H1 (cell line): ENCODE data around the gene CCDC7. TPM values are rescaled to one million over a fixed set of nuclear protein-coding genes. Genes with fewer than 3 reads are reported as not detected.

Source experiments
- CTCF ChIA-PET: fragments of 300-600 bp; sonication (Branson Sonifier 250); formaldehyde crosslinking; loops from one replicate; lab custom pipeline; 2021; ENCODE audit not compliant: partially characterized antibody; lab: Charles Lee
- POLR2A ChIA-PET: fragments of 300-600 bp; sonication (Branson Sonifier 250); formaldehyde crosslinking; loops from one replicate; lab custom pipeline; 2021; ENCODE audit warnings: inconsistent platforms; ENCODE audit not compliant: partially characterized antibody; lab: Charles Lee
- DNase-seq, 2 experiments: peaks; one replicate each; pipeline versions ENCODE4 v3.0.0 to v3.0.0-alpha.2; 2010 to 2022; ENCODE audit warnings: low spot score in 2 of 2, low read depth in 1 of 2, mixed read lengths in 1 of 2
- FAIRE-seq: peaks from 2 replicates; lab custom pipeline; 2011; peaks lifted over from hg19 to GRCh38; lab: Jason Lieb, UNC
- H2AFZ ChIP-seq: 2 replicates; pipeline ENCODE4 v1.8.1; 2012; ENCODE audit warnings: low read length, inconsistent platforms
- H2AK5ac ChIP-seq: 2 replicates; pipeline ENCODE4 v1.6.1; 2013; ENCODE audit warnings: low read depth, low read length
- H2BK120ac ChIP-seq: replicated peaks from 2 replicates; pipeline ENCODE3; 2013; ENCODE audit warnings: low read depth, low read length, inconsistent platforms
- H2BK12ac ChIP-seq: 2 replicates; pipeline ENCODE4 v1.6.1; 2013; ENCODE audit warnings: low read depth, low read length
- H2BK15ac ChIP-seq: 2 replicates; pipeline ENCODE4 v1.6.1; 2013; ENCODE audit warnings: low read length
- H2BK20ac ChIP-seq: 2 replicates; pipeline ENCODE4 v1.6.1; 2013; ENCODE audit warnings: low read length
- H2BK5ac ChIP-seq: 2 replicates; pipeline ENCODE4 v1.6.1; 2013; ENCODE audit warnings: low read depth, low read length
- H3K14ac ChIP-seq: 2 replicates; pipeline ENCODE4 v1.6.1; 2013; ENCODE audit warnings: inconsistent platforms; ENCODE audit not compliant: insufficient read length
- H3K18ac ChIP-seq: 2 replicates; pipeline ENCODE4 v1.6.1; 2013; ENCODE audit warnings: low read length; ENCODE audit errors: extremely low read depth
- H3K23ac ChIP-seq: 2 replicates; pipeline ENCODE4 v1.6.1; 2013; ENCODE audit warnings: inconsistent platforms; ENCODE audit not compliant: insufficient read length
- H3K23me2 ChIP-seq: 2 replicates; pipeline ENCODE4 v1.6.1; 2013; ENCODE audit warnings: low read depth, low read length
- H3K27ac ChIP-seq: 2 replicates; pipeline ENCODE4 v1.6.1; 2011; ENCODE audit warnings: low read depth, low read length, inconsistent platforms
- H3K27me3 ChIP-seq, 4 experiments: replicated peaks in 1 of 4; 1 replicate in 1 of 4; 2 replicates in 3 of 4; pipeline versions ENCODE4 v1.6.1 to v1.8.1; 2011 to 2013; ENCODE audit warnings: low read length in 3 of 4, mild to moderate bottlenecking in 3 of 4, inconsistent platforms in 2 of 4, mixed read lengths in 2 of 4, moderate library complexity in 1 of 4; ENCODE audit not compliant: control insufficient read depth in 3 of 4, insufficient read depth in 3 of 4; ENCODE audit errors: extremely low read depth in 1 of 4
- H3K36me3 ChIP-seq, 4 experiments: 2 replicates each; pipeline versions ENCODE4 v1.6.1 to v1.8.1; 2011 to 2013; ENCODE audit warnings: mild to moderate bottlenecking in 4 of 4, low read length in 3 of 4, moderate library complexity in 2 of 4, control low read depth in 1 of 4, inconsistent platforms in 1 of 4; ENCODE audit not compliant: insufficient read depth in 4 of 4, control insufficient read depth in 2 of 4
- H3K4ac ChIP-seq: replicated peaks from 2 replicates; pipeline ENCODE3; 2013; ENCODE audit warnings: low read length, low read depth, mixed read lengths, inconsistent platforms; ENCODE audit not compliant: insufficient read length
- H3K4me1 ChIP-seq, 4 experiments: replicated peaks in 1 of 4; 1 replicate in 1 of 4; 2 replicates in 3 of 4; pipeline versions ENCODE4 v1.6.1 to v1.8.1; 2011 to 2013; ENCODE audit warnings: low read length in 3 of 4, inconsistent platforms in 2 of 4, mixed read lengths in 1 of 4; ENCODE audit not compliant: insufficient read depth in 4 of 4, control insufficient read depth in 3 of 4
- H3K4me2 ChIP-seq, 2 experiments: 2 replicates each; pipeline versions ENCODE4 v1.6.1 to v1.8.1; 2011 to 2013; ENCODE audit warnings: low read depth in 2 of 2, low read length in 2 of 2, control low read depth in 1 of 2, inconsistent platforms in 1 of 2, mild to moderate bottlenecking in 1 of 2; ENCODE audit not compliant: insufficient read depth in 1 of 2
- H3K4me3 ChIP-seq, 4 experiments: fragments of 200-600, 300-600 bp in 1 of 4; sonication (generic), shearing (Covaris generic), sonication (Bioruptor Twin) in 1 of 4; 2 replicates each; pipeline versions ENCODE4 v1.5.1 to v1.8.1; 2011 to 2016; ENCODE audit warnings: low read length in 4 of 4, low read depth in 3 of 4, control low read depth in 2 of 4, inconsistent platforms in 2 of 4, mild to moderate bottlenecking in 2 of 4, mixed read lengths in 1 of 4, moderate library complexity in 1 of 4; ENCODE audit not compliant: insufficient read depth in 2 of 4; ENCODE audit errors: extremely low read depth in 1 of 4
- H3K56ac ChIP-seq: replicated peaks from 2 replicates; pipeline ENCODE3; 2013; ENCODE audit warnings: low read depth, mild to moderate bottlenecking, mixed read lengths, low read length, inconsistent platforms; ENCODE audit not compliant: insufficient read length
- H3K79me1 ChIP-seq: 2 replicates; pipeline ENCODE4 v1.6.1; 2013; ENCODE audit warnings: low read depth, low read length, control low read depth
- H3K79me2 ChIP-seq, 2 experiments: 2 replicates each; pipeline versions ENCODE4 v1.6.1 to v1.8.1; 2012 to 2013; ENCODE audit warnings: low read length in 2 of 2, mild to moderate bottlenecking in 2 of 2, inconsistent platforms in 1 of 2; ENCODE audit not compliant: insufficient read depth in 2 of 2, control insufficient read depth in 1 of 2
- H3K9ac ChIP-seq, 4 experiments: replicated peaks in 1 of 4; 1 replicate in 1 of 4; 2 replicates in 3 of 4; pipeline versions ENCODE4 v1.6.1 to v1.8.1; 2011 to 2013; ENCODE audit warnings: low read depth in 3 of 4, low read length in 3 of 4, control low read depth in 2 of 4, mild to moderate bottlenecking in 2 of 4, moderate library complexity in 2 of 4, inconsistent platforms in 1 of 4; ENCODE audit errors: extremely low read depth in 1 of 4
- H3K9me3 ChIP-seq, 2 experiments: 2 replicates each; pipeline versions ENCODE4 v1.6.1 to v1.8.1; 2012 to 2013; ENCODE audit warnings: mild to moderate bottlenecking in 2 of 2, moderate library complexity in 2 of 2, control low read depth in 1 of 2, inconsistent platforms in 1 of 2, low read depth in 1 of 2, low read length in 1 of 2, mixed read lengths in 1 of 2; ENCODE audit not compliant: insufficient read depth in 2 of 2
- H4K20me1 ChIP-seq, 2 experiments: replicated peaks in 1 of 2; 2 replicates each; pipeline versions ENCODE3 to v1.8.1; 2011 to 2013; ENCODE audit warnings: inconsistent platforms in 2 of 2, low read length in 2 of 2, mild to moderate bottlenecking in 1 of 2; ENCODE audit not compliant: insufficient read depth in 2 of 2, control insufficient read depth in 1 of 2
- H4K5ac ChIP-seq: 2 replicates; pipeline ENCODE4 v1.6.1; 2013; ENCODE audit warnings: low read length, low read depth, mixed read lengths, inconsistent platforms; ENCODE audit not compliant: insufficient read length
- H4K8ac ChIP-seq: 2 replicates; pipeline ENCODE4 v1.8.0; 2013; ENCODE audit warnings: mild to moderate bottlenecking, moderate library complexity, low read length, inconsistent platforms; ENCODE audit not compliant: insufficient read depth; ENCODE audit errors: extremely low read depth
- H4K91ac ChIP-seq: replicated peaks from 2 replicates; pipeline ENCODE3; 2013; ENCODE audit warnings: low read length, mixed read lengths, inconsistent platforms; ENCODE audit not compliant: insufficient read length
- FOSL1 ChIP-seq: IDR thresholded peaks from 2 replicates; pipeline ENCODE4 v1.6.1; 2011; ENCODE audit warnings: mild to moderate bottlenecking, low read depth, low read length, moderate library complexity; ENCODE audit not compliant: insufficient read depth
- KDM1A ChIP-seq: fragments of 200-600, 300-600 bp; sonication (generic); IDR thresholded peaks from 2 replicates; pipeline ENCODE4 v1.7.1; 2016; ENCODE audit warnings: mild to moderate bottlenecking, low read length, borderline replicate concordance
- NRF1 ChIP-seq: IDR thresholded peaks from 2 replicates; pipeline ENCODE4 v1.6.1; 2011; ENCODE audit warnings: mild to moderate bottlenecking, low read depth, low read length, improper control_type of control experiment
- SP2 ChIP-seq: IDR thresholded peaks from 2 replicates; pipeline ENCODE4 v1.6.1; 2012; ENCODE audit warnings: mild to moderate bottlenecking, low read length, inconsistent platforms
- SUZ12 ChIP-seq: fragments of 200-600 bp; sonication (generic); IDR thresholded peaks from 2 replicates; pipeline ENCODE4 v1.6.1; 2012; ENCODE audit warnings: mild to moderate bottlenecking, inconsistent platforms, low read length, moderate library complexity, mixed read lengths
- TAF7 ChIP-seq: optimal IDR thresholded peaks from 2 replicates; pipeline ENCODE3; 2011; ENCODE audit warnings: low read depth, mild to moderate bottlenecking, inconsistent platforms, low read length, moderate library complexity, borderline replicate concordance
- TBP ChIP-seq: IDR thresholded peaks from 2 replicates; pipeline ENCODE4 v1.6.1; 2011; ENCODE audit warnings: low read depth, low read length, improper control_type of control experiment
- WGBS, 2 experiments: shearing (Covaris generic) in 1 of 2; methylation state at CpG; one replicate each; pipeline versions ENCODE4 v1.1.6 to v1.1.7; 2013 to 2015; ENCODE audit warnings: low lambda C conversion rate in 2 of 2, mixed read lengths in 2 of 2, inconsistent platforms in 1 of 2, low coverage in 1 of 2, missing lambda C conversion rate in 1 of 2; ENCODE audit not compliant: insufficient replicate concordance in 2 of 2, insufficient coverage in 1 of 2, insufficient read length in 1 of 2; ENCODE audit errors: extremely low coverage in 1 of 2, missing lambda C conversion rate in 1 of 2; 5-methylcytosine and 5-hydroxymethylcytosine counted together
- polyA plus RNA-seq, 7 experiments: library from polyadenylated mRNA; depleted of rRNA in 3 of 7; stranded (reverse) in 5 of 7; unstranded in 2 of 7; fragments of >200 nt in 5 of 7; fragments of 200-250 nt in 2 of 7; gene quantifications; 1 replicate in 5 of 7; 2 replicates in 1 of 7; 4 replicates in 1 of 7; pipeline versions ENCODE4 v1.2.1 to v1.2.3, GENCODE V29; 2011 to 2013; ENCODE audit warnings: missing spikeins in 2 of 7, mixed read lengths in 2 of 7
- total RNA-seq: library from RNA; stranded (reverse); fragmentation: NEBNext Ultra II Directional; extraction: Animal tissue kit (Norgen Biotek cat#: 25700); gene quantifications from 2 replicates; pipeline ENCODE4 v1.2.1, GENCODE V29; 2021
- TF ChIP-seq, protein P1 (sequence below): IDR thresholded peaks from 2 replicates; pipeline ENCODE4 v1.6.1; 2011; ENCODE audit warnings: low read length, improper control_type of control experiment

The CCDC7 gene
- total and polyA plus RNA-seq, 2 of the 8 experiments (the other 6 are each of a cell fraction or from before 2014, with no cell fraction given): 0.18 to 0.74 TPM

DNA sequence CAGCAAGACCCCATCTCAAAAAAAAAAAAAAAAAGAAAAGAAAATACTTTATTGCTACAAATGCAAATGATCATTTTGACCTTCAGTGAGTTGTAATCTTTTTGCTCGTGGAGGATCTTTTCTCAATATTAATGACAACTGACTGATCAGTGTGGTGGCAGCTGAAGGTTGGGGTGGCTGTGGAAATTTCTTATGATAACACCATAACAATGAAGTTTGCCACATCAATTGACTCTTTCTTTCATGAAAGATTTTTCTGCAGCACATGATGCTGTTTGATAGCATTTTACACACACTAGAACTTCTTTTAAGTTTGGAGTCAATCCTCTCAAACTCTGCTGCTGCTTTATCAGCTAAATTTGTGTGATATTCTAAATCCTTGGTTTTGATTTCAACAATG, 12.4 kb upstream of the CCDC7 start:
- POLR2A ChIA-PET: no interaction called here
- Histone ChIP-seq H3K79me1 (no peaks in the 10 kb centered on the region), H3K79me2 (no peaks in the 10 kb centered on the region)

More for the DNA sequence above, 12.4 kb upstream of the CCDC7 start:
- no peak overlapping the region for H4K91ac ChIP-seq
- no peak overlapping the region for H3K4ac ChIP-seq
- TF ChIP-seq FOSL1 (no peak), SP2 (no peak), NRF1 (no peak), TAF7 (no peak), SUZ12 (no peak), KDM1A (no peak), TBP (no peak)
- TF ChIP-seq, protein P1, sequence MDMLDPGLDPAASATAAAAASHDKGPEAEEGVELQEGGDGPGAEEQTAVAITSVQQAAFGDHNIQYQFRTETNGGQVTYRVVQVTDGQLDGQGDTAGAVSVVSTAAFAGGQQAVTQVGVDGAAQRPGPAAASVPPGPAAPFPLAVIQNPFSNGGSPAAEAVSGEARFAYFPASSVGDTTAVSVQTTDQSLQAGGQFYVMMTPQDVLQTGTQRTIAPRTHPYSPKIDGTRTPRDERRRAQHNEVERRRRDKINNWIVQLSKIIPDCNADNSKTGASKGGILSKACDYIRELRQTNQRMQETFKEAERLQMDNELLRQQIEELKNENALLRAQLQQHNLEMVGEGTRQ: no peak
- no peak overlapping the region for H3K27ac ChIP-seq
- CTCF ChIA-PET: no interaction called here
- H3K4me1 ChIP-seq: no peaks in the 10 kb centered on the region
- DNase-seq (no peak), FAIRE-seq (no peak)
- no peak overlapping the region for H3K18ac ChIP-seq
- H2BK5ac ChIP-seq: no peak overlapping the region
- H2AFZ ChIP-seq: no peak overlapping the region
- H4K8ac ChIP-seq: no peak overlapping the region
- H3K9me3 ChIP-seq: no peaks in the 10 kb centered on the region
- H2BK15ac ChIP-seq: no peak overlapping the region
- H3K4me3 ChIP-seq: no peak overlapping the region
- H4K5ac ChIP-seq: no peak overlapping the region
- H3K4me2 ChIP-seq: no peak overlapping the region
- no peak overlapping the region for H2BK20ac ChIP-seq
- no peaks in the 10 kb centered on the region for H3K27me3 ChIP-seq
- H2AK5ac ChIP-seq: no peak overlapping the region
- no peak overlapping the region for H3K56ac ChIP-seq
- no peak overlapping the region for H2BK12ac ChIP-seq
- no peak overlapping the region for H3K9ac ChIP-seq
- H4K20me1 ChIP-seq: no peaks in the 10 kb centered on the region
- H2BK120ac ChIP-seq: no peak overlapping the region
- no peak overlapping the region for H3K14ac ChIP-seq
- H3K36me3 ChIP-seq: no peaks in the 10 kb centered on the region
- H3K23me2 ChIP-seq: no peaks in the 10 kb centered on the region
- no peak overlapping the region for H3K23ac ChIP-seq
- 88% methylated on average over 1 of the region's 1 CpG; no CpG with 5 or more reads in 1 of the 2 experiments for WGBS, 2 experiments
